Neural progenitor cell (in vitro differentiated cells): ENCODE data around the gene ILKAP. TPM values are rescaled to one million over a fixed set of nuclear protein-coding genes. Genes with fewer than 3 reads are reported as not detected.
A peak's percentile ranks its signal among the peaks of the same experiment; 100 is the strongest.

ENCODE experiments used
- DNase-seq: peaks from one replicate; pipeline ENCODE4 v3.0.0-alpha.2; 2016; ENCODE audit warnings: low spot score
- H2AFZ ChIP-seq: fragments of 200-600 bp; sonication (generic); replicated peaks from 2 replicates; pipeline ENCODE4 v1.6.1; 2016; ENCODE audit warnings: antibody characterized with exemption
- H3F3A ChIP-seq: fragments of 200-600 bp; sonication (generic); 2 replicates; pipeline ENCODE4 v1.6.1; 2016; ENCODE audit warnings: antibody characterized with exemption, low read depth
- H3K27ac ChIP-seq: fragments of 200-600 bp; sonication (generic); 2 replicates; pipeline ENCODE4 v1.5.1; 2016; ENCODE audit warnings: mild to moderate bottlenecking
- H3K27me3 ChIP-seq: fragments of 200-600 bp; sonication (generic); 2 replicates; pipeline ENCODE4 v1.6.1; 2016; ENCODE audit warnings: mild to moderate bottlenecking, moderate library complexity
- H3K36me3 ChIP-seq: fragments of 200-600 bp; sonication (generic); 2 replicates; pipeline ENCODE4 v1.5.1; 2016
- H3K4me1 ChIP-seq: fragments of 200-600 bp; sonication (generic); 2 replicates; pipeline ENCODE4 v1.6.1; 2016; ENCODE audit warnings: mixed run types
- H3K4me2 ChIP-seq: fragments of 200-600 bp; sonication (generic); 2 replicates; pipeline ENCODE4 v1.6.1; 2016
- H3K4me3 ChIP-seq: fragments of 200-600 bp; sonication (generic); 2 replicates; pipeline ENCODE4 v1.5.1; 2016
- H3K79me2 ChIP-seq: fragments of 200-600 bp; sonication (generic); 2 replicates; pipeline ENCODE4 v1.6.1; 2016; ENCODE audit warnings: low read depth
- H3K9ac ChIP-seq: fragments of 200-600 bp; sonication (generic); 2 replicates; pipeline ENCODE4 v1.6.1; 2016
- H3K9me3 ChIP-seq: fragments of 200-600 bp; sonication (generic); 2 replicates; pipeline ENCODE4 v1.5.1; 2016; ENCODE audit warnings: low read depth
- H4K20me1 ChIP-seq: fragments of 200-600 bp; sonication (generic); 2 replicates; pipeline ENCODE4 v1.6.1; 2016; ENCODE audit warnings: low read depth
- H3K27ac Mint-ChIP-seq: 3 replicates; pipeline ENCODE4 v1.8.0; 2021; ENCODE audit warnings: mixed read lengths
- H3K27me3 Mint-ChIP-seq: 2 replicates; pipeline ENCODE4 v1.8.0; 2022; ENCODE audit warnings: low read depth, mild to moderate bottlenecking, inconsistent platforms, moderate library complexity, mixed read lengths; ENCODE audit not compliant: insufficient read depth
- H3K36me3 Mint-ChIP-seq: 3 replicates; pipeline ENCODE4 v1.8.0; 2021; ENCODE audit warnings: mixed read lengths
- H3K4me1 Mint-ChIP-seq: 3 replicates; pipeline ENCODE4 v1.8.0; 2021; ENCODE audit warnings: mixed read lengths
- H3K4me3 Mint-ChIP-seq: 3 replicates; pipeline ENCODE4 v1.8.0; 2021; ENCODE audit warnings: mild to moderate bottlenecking, moderate library complexity, mixed read lengths
- H3K9me3 Mint-ChIP-seq: 3 replicates; pipeline ENCODE4 v1.8.0; 2020; ENCODE audit warnings: mixed read lengths
- EZH2 ChIP-seq: fragments of 200-600 bp; sonication (generic); IDR thresholded peaks from 2 replicates; pipeline ENCODE4 v1.6.1; 2017; ENCODE audit warnings: antibody characterized with exemption, mild to moderate bottlenecking, moderate library complexity
- EZH2phosphoT487 ChIP-seq: fragments of 200-600 bp; sonication (generic); IDR thresholded peaks from 2 replicates; pipeline ENCODE4 v1.6.1; 2017; ENCODE audit warnings: antibody characterized with exemption
- total RNA-seq: library from RNA; depleted of rRNA; stranded (reverse); fragments of >200 nt; gene quantifications from 2 replicates; pipeline ENCODE4 v1.2.3, GENCODE V29; 2015; ENCODE audit warnings: low replicate concordance
- TF ChIP-seq, protein P1 (sequence below): fragments of 200-600 bp; sonication (generic); IDR thresholded peaks from 2 replicates; pipeline ENCODE4 v1.5.1; 2017; ENCODE audit warnings: antibody characterized with exemption, mild to moderate bottlenecking

Gene ILKAP
- total RNA-seq, 1 donor from 2014 or later, result 19.0 TPM

DNA sequence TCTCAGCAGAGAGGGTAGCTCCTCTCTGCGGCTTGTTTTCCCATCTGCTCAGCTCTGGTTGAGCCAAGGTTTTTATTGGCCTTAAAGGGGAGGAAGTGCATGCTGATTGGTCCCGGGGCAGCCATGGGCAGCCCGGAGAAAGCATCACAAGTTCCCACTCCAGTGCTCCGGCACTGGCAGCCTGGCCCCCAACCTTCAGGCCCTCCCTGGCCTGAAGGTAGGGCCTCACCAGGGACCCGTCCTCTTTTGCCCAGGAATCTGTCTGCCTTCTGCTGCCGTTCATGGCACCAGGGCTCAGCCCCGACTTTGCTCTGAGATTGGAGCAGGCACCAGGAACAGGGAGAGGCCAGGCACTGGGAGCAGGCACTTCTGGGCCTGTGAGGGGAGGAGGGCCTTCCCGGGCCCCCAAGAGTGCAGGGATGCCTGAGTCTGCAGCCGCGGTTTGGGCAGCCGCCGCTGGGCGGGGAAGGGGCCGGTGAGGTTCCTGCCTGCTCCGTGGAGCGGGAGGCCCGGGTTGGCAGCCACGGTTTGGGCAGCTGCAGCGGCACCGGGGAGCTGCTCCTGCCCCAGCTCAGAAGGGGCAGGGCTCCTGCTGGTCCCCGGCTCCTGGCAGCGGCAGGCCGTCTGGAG, 17.5 kb upstream of the ILKAP start:
- no peaks in the 10 kb centered on the region for H3K36me3 Mint-ChIP-seq
- Histone ChIP-seq H3K4me2 (no peak overlapping the region), H3K27ac (no peak overlapping the region)

GRCh38 chr2:238220274-238220891, 16.9 kb upstream of the ILKAP start:
- no peak overlapping the region for H3K4me2 ChIP-seq
- no peaks in the 10 kb centered on the region for H3F3A ChIP-seq
- no peaks in the 10 kb centered on the region for H3K9me3 ChIP-seq
- H4K20me1 ChIP-seq, result no peaks in the 10 kb centered on the region
- no peaks in the 10 kb centered on the region for H3K79me2 ChIP-seq
- no peaks in the 10 kb centered on the region for H3K27me3 ChIP-seq
- DNase-seq, result no peak
- no peak overlapping the region for H3K9ac ChIP-seq
- Mint-ChIP-seq H3K27ac (no peak overlapping the region), H3K36me3 (no peaks in the 10 kb centered on the region), H3K4me3 (no peak overlapping the region), H3K27me3 (peaks cover 2% of the 10 kb centered on the region), H3K4me1 (peaks cover 13% of the 10 kb centered on the region), H3K9me3 (peaks cover 2% of the 10 kb centered on the region)
- H3K4me3 ChIP-seq, result no peak overlapping the region
- peaks cover 8% of the 10 kb centered on the region for H3K4me1 ChIP-seq
- no peak overlapping the region for H3K27ac ChIP-seq
- no peak for TF ChIP-seq EZH2phosphoT487
- TF ChIP-seq, protein P1, sequence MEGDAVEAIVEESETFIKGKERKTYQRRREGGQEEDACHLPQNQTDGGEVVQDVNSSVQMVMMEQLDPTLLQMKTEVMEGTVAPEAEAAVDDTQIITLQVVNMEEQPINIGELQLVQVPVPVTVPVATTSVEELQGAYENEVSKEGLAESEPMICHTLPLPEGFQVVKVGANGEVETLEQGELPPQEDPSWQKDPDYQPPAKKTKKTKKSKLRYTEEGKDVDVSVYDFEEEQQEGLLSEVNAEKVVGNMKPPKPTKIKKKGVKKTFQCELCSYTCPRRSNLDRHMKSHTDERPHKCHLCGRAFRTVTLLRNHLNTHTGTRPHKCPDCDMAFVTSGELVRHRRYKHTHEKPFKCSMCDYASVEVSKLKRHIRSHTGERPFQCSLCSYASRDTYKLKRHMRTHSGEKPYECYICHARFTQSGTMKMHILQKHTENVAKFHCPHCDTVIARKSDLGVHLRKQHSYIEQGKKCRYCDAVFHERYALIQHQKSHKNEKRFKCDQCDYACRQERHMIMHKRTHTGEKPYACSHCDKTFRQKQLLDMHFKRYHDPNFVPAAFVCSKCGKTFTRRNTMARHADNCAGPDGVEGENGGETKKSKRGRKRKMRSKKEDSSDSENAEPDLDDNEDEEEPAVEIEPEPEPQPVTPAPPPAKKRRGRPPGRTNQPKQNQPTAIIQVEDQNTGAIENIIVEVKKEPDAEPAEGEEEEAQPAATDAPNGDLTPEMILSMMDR, result no peak
- TF ChIP-seq EZH2, result no peak
- H2AFZ ChIP-seq, result no peak overlapping the region
- no peaks in the 10 kb centered on the region for H3K36me3 ChIP-seq

More for the DNA sequence above, 17.5 kb upstream of the ILKAP start:
- no peak for DNase-seq
- no peaks in the 10 kb centered on the region for H3F3A ChIP-seq
- H4K20me1 ChIP-seq, result no peaks in the 10 kb centered on the region
- peaks cover 2% of the 10 kb centered on the region for H3K27me3 Mint-ChIP-seq
- H3K9me3 ChIP-seq, result no peaks in the 10 kb centered on the region
- peaks cover 2% of the 10 kb centered on the region for H3K9me3 Mint-ChIP-seq
- no peaks in the 10 kb centered on the region for H3K79me2 ChIP-seq
- H3K27ac Mint-ChIP-seq, result no peak overlapping the region
- TF ChIP-seq EZH2 (no peak), EZH2phosphoT487 (no peak)
- TF ChIP-seq, protein P1, result no peak
- no peak overlapping the region for H3K9ac ChIP-seq
- H3K4me3 Mint-ChIP-seq, result no peak overlapping the region
- no peak overlapping the region for H3K4me3 ChIP-seq
- peaks cover 8% of the 10 kb centered on the region for H3K4me1 ChIP-seq
- H3K36me3 ChIP-seq, result no peaks in the 10 kb centered on the region
- H3K4me1 Mint-ChIP-seq, result peaks cover 15% of the 10 kb centered on the region
- no peaks in the 10 kb centered on the region for H3K27me3 ChIP-seq
- no peak overlapping the region for H2AFZ ChIP-seq

DNA sequence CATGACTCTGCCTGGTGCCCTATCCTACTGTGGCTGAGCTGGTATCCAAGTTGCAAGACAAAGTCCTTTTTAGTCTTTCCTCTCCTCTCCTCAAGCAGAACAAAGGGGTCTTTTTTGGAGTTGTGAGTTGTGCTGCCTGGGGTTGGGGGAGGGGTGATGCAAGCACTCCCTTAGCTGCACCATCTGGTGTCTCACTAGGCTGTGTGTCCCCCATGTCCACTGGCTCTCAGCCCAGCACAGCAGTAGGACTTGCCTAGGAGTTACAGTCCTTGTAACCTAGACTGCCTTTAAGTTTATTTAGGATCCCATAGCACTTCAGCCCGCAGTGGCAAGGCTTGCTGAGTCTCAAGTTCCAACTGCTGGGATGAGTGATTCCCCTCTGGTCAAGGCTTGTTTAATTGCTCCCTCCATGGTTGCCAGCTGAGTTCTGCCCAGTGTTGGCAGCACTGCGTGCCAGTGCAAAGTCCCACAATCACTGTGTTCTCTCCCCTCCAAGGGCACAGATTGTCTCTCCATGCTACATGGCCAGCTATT, 13.2 kb upstream of the ILKAP start:
- no peak overlapping the region for H3K4me3 Mint-ChIP-seq
- Histone ChIP-seq H3K4me2 (peak overlapping the region; percentile 32), H3K27me3 (peaks cover 5% of the 10 kb centered on the region), H4K20me1 (no peaks in the 10 kb centered on the region), H3K4me3 (no peak overlapping the region), H3K79me2 (no peaks in the 10 kb centered on the region), H2AFZ (peak overlapping the region; percentile 89), H3F3A (no peaks in the 10 kb centered on the region), H3K27ac (no peak overlapping the region), H3K9ac (no peak overlapping the region), H3K9me3 (no peaks in the 10 kb centered on the region), H3K36me3 (no peaks in the 10 kb centered on the region), H3K4me1 (peaks cover 8% of the 10 kb centered on the region)
- peaks cover 2% of the 10 kb centered on the region for H3K27me3 Mint-ChIP-seq
- DNase-seq, result no peak
- TF ChIP-seq EZH2 (no peak), EZH2phosphoT487 (no peak)
- TF ChIP-seq, protein P1, result no peak
- peaks cover 8% of the 10 kb centered on the region for H3K9me3 Mint-ChIP-seq
- H3K4me1 Mint-ChIP-seq, result peaks cover 10% of the 10 kb centered on the region
- no peaks in the 10 kb centered on the region for H3K36me3 Mint-ChIP-seq
- H3K27ac Mint-ChIP-seq, result peak overlapping the region; percentile 42
